K562 (cell line): ENCODE data around the gene SNX30. TPM values are rescaled to one million over a fixed set of nuclear protein-coding genes. Genes with fewer than 3 reads are reported as not detected.

Experiments used
- CBFA2T2 ChIP-seq: fragments of 450-650 bp; conservative IDR thresholded peaks from 2 replicates; pipeline ENCODE4 v1.6.1; 2017; ENCODE audit warnings: mild to moderate bottlenecking
- CBFB ChIP-seq: sonication (generic); formaldehyde crosslinking; IDR thresholded peaks from 2 replicates; pipeline ENCODE4 v1.4.0; 2020; ENCODE audit warnings: mild to moderate bottlenecking, missing genetic modification reagents
- GTF2B ChIP-seq: IDR thresholded peaks from 2 replicates; pipeline ENCODE4 v1.6.1; 2011; ENCODE audit not compliant: insufficient read length; ENCODE audit errors: extremely low read depth
- HDAC3 ChIP-seq: fragments of 450-650 bp; IDR thresholded peaks from 2 replicates; pipeline ENCODE4 v1.6.1; 2018; ENCODE audit warnings: borderline replicate concordance, mild to moderate bottlenecking, moderate library complexity; ENCODE audit not compliant: partially characterized antibody
- MYC ChIP-seq, 2 experiments: fragments of 250-450 bp in 1 of 2; sonication (Bioruptor Pico) in 1 of 2; IDR thresholded peaks; 2 replicates each; pipeline versions ENCODE4 v1.5.1 to v1.6.1; 2012 to 2021; ENCODE audit warnings: low read depth in 2 of 2, borderline replicate concordance in 1 of 2, improper control_type of control experiment in 1 of 2, low read length in 1 of 2, mild to moderate bottlenecking in 1 of 2, moderate library complexity in 1 of 2
- NFRKB ChIP-seq: fragments of 450-650 bp; IDR thresholded peaks from 2 replicates; pipeline ENCODE4 v1.6.1; 2016; ENCODE audit warnings: low read depth
- NRF1 ChIP-seq, 2 experiments: fragments of 450-650 bp; IDR thresholded peaks in 1 of 2; conservative IDR thresholded peaks in 1 of 2; 2 replicates each; pipeline ENCODE4 v1.6.1; 2014; ENCODE audit warnings: mild to moderate bottlenecking in 2 of 2
- RBM22 ChIP-seq: fragments of 200-400 bp; formaldehyde crosslinking; IDR thresholded peaks from 2 replicates; pipeline ENCODE4 v1.6.1; 2018; ENCODE audit warnings: low read length, low read depth; ENCODE audit not compliant: poor library complexity, severe bottlenecking
- REST ChIP-seq, 2 experiments: fragments of 450-650 bp; formaldehyde crosslinking in 1 of 2; IDR thresholded peaks; 2 replicates each; pipeline versions ENCODE4 v1.4.0 to v1.6.1; 2014 to 2020; ENCODE audit warnings: mild to moderate bottlenecking in 2 of 2, borderline replicate concordance in 1 of 2, low read depth in 1 of 2
- SMAD2 ChIP-seq: fragments of 150-350 bp; IDR thresholded peaks from 2 replicates; pipeline ENCODE4 v1.6.1; 2014; ENCODE audit warnings: low read depth, mild to moderate bottlenecking, low read length
- SUPT5H ChIP-seq: fragments of 450-650 bp; IDR thresholded peaks from 2 replicates; pipeline ENCODE4 v1.6.1; 2016
- YY1 ChIP-seq, 3 experiments: IDR thresholded peaks; 2 replicates each; pipeline ENCODE4 v1.6.1; 2011; ENCODE audit warnings: low read length in 2 of 3, mild to moderate bottlenecking in 2 of 3, moderate library complexity in 2 of 3, borderline replicate concordance in 1 of 3, control low read depth in 1 of 3, low read depth in 1 of 3; ENCODE audit not compliant: insufficient read depth in 3 of 3, insufficient replicate concordance in 2 of 3, control insufficient read depth in 1 of 3, insufficient read length in 1 of 3; ENCODE audit errors: extremely low read depth in 1 of 3
- ZNF316 ChIP-seq: fragments of 450-650 bp; IDR thresholded peaks from 2 replicates; pipeline ENCODE4 v1.6.1; 2016
- ZSCAN32 ChIP-seq: fragments of 450-650 bp; formaldehyde crosslinking; IDR thresholded peaks from 2 replicates; pipeline ENCODE4 v1.4.0; 2020; ENCODE audit warnings: mild to moderate bottlenecking, moderate library complexity
- ZZZ3 ChIP-seq: fragments of 450-650 bp; IDR thresholded peaks from 2 replicates; pipeline ENCODE4 v1.6.1; 2016; ENCODE audit warnings: antibody characterized with exemption, mild to moderate bottlenecking, moderate library complexity
- polyA plus RNA-seq, 8 experiments: library from polyadenylated mRNA; depleted of rRNA in 4 of 8; stranded (reverse) in 5 of 8; unstranded in 3 of 8; fragments of >200 nt; fragmentation: Nextera tagmentation in 2 of 8; fragmentation: Illumina TruSeq in 1 of 8; extraction: Ambion mirVana in 2 of 8; extraction: Trizol in 1 of 8; gene quantifications; 2 replicates each; pipeline versions ENCODE4 v1.2.1 to v1.2.3, GENCODE V29; 2011 to 2014; ENCODE audit warnings: inconsistent platforms in 1 of 8, missing spikeins in 1 of 8
- total RNA-seq, 7 experiments: library from RNA; depleted of rRNA in 6 of 7; stranded (reverse); fragments of >200 nt in 6 of 7; fragmentation: Illumina TruSeq in 2 of 7; extraction: Trizol in 2 of 7; gene quantifications; 2 replicates each; pipeline versions ENCODE4 v1.2.1 to v1.2.3, GENCODE V29; 2011 to 2021; ENCODE audit warnings: low replicate concordance in 1 of 7

Gene SNX30
- total and polyA plus RNA-seq, 9 of the 15 experiments (the other 6 are each of a cell fraction or from before 2014, with no cell fraction given) = 0.76 to 5.9 (median 3.3) TPM

GRCh38 chr9:112810696-112811490, 60.3 kb downstream of the SNX30 start (continued):
- TF ChIP-seq REST (IDR thresholded peaks at IDR 0.05; ENCODE audit: borderline replicate concordance) = no peak; the same call in 1 of the 2 replicates
- no peak for TF ChIP-seq REST (CRISPR knock-in tag; IDR thresholded peaks at IDR 0.05; ENCODE audit: low read depth)
- TF ChIP-seq SMAD2 = no peak
- no peak for TF ChIP-seq ZNF316
- TF ChIP-seq HDAC3 = peak; percentile 37
- no peak for TF ChIP-seq ZSCAN32 (CRISPR knock-in tag)
- no peak for TF ChIP-seq RBM22
- TF ChIP-seq ZZZ3 = no peak
- no peak for TF ChIP-seq CBFB (CRISPR knock-in tag)
- TF ChIP-seq NRF1 (conservative IDR thresholded peaks at IDR 0.05 in 1 of 2, IDR thresholded peaks at IDR 0.05 in 1 of 2) = 0 out of 4 replicates have a peak, but pooled peaks of 1 of the 2 experiments have one; percentile 13
- TF ChIP-seq SUPT5H = no peak
- TF ChIP-seq NFRKB = no peak
- no peak for TF ChIP-seq YY1 (IDR thresholded peaks at IDR 0.05; ENCODE audit: borderline replicate concordance in 1 of 3, control insufficient read depth in 1 of 3, extremely low read depth in 1 of 3, insufficient read depth in 3 of 3, insufficient read length in 1 of 3, insufficient replicate concordance in 2 of 3, low read depth in 1 of 3, low read length in 2 of 3)
- TF ChIP-seq MYC (IDR thresholded peaks at IDR 0.05; ENCODE audit: low read depth, low read length) = no peak
- TF ChIP-seq MYC (CRISPR knock-in tag; IDR thresholded peaks at IDR 0.05; ENCODE audit: borderline replicate concordance, low read depth) = no peak
- TF ChIP-seq GTF2B = no peak
- TF ChIP-seq CBFA2T2 = peak; percentile 91
